NCI-H1105 treated with DMSO at 0.1 percent for 48 hours (cell line): Measurements from ENCODE around the gene EFHB.
"Not testable (repeated sequence)": the region's sequence is repeated elsewhere in the genome, so short reads cannot be mapped to it uniquely, and the experiment has no call there.

Experiments
- DNase-seq: peaks from one replicate; lab custom pipeline; 2025; lab: John Stamatoyannopoulos, UW

EFHB gene, protein sequence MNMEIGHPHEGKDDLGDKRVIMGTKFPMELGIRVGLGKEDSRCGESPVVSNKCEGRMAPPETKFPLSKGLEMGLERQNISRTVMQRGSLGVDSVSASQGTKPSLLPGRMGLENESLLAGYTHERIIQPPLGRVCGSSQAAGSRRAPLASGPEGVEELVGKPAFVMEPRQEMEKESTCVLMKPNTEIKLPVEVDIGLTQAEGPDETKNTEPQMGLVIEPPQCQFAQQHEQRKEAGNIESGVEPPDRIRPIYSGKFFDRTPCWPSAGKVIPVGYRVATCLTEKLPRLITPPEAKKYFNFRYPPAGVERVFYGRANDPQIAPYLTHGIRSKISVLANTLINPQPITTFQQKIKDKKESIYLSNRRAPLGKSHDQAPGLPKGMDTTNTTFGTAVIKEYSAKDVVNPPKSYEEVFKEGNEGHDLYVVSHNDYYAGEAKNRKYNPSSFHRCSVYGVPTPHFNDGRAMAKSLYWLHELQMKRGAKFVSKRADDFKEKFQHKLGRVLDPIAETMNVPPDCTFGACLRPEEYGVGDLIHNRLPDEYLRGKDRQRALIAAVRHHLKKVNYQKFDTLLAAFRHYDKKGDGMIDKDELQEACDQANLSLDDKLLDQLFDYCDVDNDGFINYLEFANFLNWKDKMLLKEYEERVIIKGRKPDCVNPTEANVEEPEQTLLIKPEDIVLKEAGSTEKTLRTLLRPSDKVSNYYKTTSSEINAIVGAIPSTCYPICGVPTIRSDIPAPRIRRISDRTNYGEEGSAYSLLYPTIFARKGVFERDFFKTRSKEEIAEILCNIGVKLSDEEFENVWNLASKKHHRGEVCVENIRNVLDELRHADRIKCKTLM

DNA sequence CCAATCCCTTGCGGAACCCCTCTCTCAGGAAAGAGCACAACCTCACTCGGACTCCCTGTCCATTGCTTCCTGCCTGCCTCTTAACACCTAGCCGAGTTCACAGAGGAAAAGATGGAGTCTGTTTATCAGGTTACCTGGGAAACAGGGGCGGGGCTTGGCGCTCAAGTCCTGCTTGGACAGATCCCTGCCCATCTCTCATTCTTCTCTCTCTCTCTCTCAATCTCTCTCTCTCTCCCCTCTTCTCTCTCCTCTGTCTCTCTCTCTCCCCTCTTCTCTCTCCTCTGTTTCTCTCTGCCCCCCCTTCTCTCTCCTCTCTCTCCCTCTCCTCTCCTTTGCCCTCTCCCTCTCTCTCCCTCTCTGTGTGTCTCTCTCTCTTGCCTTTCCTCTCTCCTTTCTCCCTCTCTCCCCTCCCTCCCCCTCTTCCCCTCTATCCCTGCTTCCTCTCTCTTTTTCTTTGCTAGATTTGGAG, at the start of gene EFHB:
TSS of gene EFHB (minus strand) at position 120 of the 469 bp plus-strand sequence. CDS start 199 bp downstream, outside the sequence.
- peak; percentile 42 for DNase-seq

DNA sequence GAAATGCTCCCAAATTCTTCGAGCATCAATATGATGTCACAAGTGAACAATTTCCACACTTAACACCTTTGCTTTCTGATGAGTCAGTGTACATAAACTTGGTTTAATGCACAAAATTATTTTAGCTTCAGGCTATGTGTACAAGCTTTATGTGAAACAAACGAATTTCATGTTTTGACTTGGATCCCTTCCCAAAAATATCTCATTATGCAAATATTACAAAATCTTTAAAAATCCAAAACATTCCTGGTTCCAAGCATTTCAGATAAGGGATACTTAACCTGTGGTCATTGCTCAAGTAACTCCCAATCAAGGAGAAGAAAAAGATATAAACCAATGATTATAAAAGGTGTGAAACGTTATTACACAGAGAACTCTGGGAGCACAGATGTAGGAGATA, 38.0 kb upstream of the EFHB start:
- no peak for DNase-seq

DNA sequence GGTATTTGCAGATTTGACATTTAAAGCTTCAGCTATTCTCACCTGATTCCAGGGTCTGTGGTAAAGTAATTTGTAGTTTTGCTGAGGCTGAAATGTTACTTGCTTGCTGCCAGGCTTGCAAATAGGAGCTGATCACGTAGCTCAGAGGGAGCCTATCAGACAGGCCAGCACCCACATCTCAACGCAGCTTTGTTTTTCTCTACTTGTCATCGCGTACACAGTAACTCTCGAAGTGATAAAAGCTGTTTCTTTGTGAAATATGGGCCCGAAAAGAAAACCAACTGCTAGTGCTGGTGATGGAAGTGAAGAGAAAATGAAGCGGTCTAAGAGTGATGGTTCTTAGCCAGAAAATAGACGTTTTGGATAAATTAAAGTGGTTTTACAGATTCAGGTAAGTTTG, 36.3 kb upstream of the EFHB start:
- DNase-seq: no peak

DNA sequence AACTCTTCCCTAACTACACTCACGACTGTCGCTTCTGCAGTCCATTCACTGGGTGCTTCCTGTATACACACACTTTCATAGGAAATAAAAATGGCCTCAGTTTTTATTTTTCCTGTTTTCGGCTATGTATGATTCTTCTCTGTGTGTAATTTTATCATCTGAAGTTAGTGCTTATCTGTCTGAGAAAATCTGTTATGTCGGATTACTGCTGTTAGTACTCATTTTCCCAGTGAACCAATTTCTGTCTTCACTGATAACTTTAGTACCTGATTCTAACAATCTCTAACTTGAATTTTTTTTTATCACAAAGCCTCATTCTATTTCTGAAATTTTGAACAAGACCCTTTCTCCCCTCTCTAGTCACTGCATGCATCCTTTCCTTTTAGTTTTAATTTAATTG, 33.8 kb upstream of the EFHB start:
- DNase-seq: no peak

DNA sequence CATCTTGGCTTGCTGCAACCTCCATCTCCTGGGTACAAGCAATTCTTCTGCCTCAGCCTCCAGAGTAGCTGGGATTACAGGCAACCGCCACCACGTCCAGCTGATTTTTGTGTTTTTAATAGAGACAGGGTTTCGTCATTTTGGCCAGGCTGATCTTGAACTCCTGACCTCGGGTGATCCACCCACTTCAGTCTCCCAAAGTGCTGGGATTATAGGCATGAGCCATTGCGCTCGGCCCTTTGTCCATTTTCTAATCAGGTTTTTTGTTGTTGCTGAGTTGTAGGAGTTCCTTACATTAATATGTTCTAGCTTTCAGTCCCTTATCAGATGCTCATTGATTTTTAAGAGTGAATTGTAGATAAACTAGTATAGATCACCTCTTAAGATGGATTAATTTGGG, 33.2 kb upstream of the EFHB start:
- no peak for DNase-seq

DNA sequence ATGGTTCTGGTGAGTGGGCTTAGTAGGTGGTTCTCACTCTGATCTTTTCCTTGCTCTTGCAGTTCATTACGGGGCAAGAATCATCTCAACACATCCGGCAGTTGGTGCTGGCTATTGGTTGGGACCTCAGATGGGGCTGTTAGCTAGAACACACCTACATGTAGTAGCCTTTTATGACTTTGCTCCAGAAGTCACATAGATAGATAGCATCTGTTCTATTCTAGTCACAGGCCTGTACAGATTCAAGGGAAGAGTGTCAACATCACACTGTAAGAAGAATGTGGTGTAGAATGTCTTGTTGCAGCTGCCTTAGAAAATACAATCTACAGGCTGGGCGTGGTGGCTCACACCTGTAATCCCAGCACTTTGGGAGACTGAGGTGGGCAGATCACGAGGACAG, 27.9 kb upstream of the EFHB start:
- no peak for DNase-seq

DNA sequence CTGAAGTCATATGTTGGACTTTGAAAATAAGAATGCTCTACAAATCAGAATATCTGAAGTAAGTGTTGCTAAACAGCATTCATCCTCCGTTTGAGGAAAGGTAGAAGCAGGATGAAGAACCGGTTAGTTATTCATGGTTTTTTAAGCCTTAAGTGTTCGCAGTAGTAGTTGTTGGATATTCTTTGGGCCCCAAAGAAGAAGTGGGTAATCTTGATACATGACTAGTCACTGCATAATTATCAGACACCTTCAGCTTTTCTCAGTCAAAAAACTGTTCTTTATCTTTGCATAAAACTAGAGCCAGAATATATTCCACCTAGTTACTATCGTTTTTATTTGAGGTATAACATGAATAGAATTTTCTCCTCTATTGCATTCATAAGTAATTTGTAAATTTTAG, 26.7 kb upstream of the EFHB start:
- no peak for DNase-seq

DNA sequence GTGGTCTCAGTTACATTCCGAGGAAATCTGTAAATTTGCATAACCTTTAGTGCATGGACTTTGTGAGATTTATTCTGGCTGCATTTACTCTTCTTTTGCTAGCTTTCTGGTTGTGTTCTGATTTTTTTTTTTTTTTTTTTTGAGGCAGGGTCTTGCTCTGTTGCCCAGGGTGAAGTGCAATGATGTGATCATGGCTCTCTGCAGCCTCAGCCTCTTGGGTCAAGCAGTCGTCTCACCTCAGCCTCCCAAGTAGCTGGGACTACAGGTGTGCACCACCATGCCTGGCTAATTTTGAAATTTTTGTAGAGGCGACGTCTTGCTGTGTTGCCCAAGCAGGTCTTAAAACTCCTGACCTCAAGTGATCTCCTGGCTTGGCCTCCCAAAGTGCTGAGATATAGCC, 25.5 kb upstream of the EFHB start:
- DNase-seq: no peak

DNA sequence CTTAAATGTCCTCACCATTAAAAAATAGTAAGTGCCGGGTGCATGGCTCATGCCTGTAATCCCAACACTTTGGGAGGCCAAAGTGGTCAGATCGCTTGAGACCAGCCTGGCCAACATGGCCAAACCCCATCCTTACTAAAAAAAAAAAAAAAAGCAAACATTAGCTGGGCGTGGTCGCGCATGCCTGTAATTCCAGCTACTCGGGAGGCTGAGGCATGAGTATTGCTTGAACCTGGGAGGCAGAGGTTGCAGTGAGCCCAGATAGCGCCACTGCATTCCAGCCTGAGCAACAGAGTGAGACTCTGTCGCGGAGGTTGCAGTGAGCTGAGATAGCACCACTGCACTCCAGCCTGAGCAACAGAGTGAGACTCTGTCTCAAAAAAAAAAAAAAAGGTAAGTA, 23.3 kb upstream of the EFHB start:
- not testable (repeated sequence) for DNase-seq

DNA sequence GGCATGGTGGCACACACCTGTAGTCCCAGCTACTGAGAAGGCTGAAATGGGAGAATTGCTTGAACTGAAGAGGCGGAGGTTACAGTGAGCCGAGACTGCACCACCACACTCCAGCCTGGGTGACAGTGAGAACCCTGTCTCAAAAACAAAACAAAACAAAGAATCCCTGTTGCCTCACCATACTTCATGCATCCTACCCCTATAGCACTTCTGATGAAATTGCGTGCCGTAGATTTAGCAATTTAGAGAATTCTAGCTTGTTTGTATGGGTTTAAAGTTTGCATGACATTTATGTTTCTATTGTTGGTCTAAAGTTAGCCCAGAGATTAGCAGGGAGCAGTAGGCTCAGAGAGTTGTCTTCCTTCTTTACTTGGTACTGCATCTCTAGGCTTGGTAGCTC, 20.7 kb upstream of the EFHB start:
- DNase-seq: no peak

DNA sequence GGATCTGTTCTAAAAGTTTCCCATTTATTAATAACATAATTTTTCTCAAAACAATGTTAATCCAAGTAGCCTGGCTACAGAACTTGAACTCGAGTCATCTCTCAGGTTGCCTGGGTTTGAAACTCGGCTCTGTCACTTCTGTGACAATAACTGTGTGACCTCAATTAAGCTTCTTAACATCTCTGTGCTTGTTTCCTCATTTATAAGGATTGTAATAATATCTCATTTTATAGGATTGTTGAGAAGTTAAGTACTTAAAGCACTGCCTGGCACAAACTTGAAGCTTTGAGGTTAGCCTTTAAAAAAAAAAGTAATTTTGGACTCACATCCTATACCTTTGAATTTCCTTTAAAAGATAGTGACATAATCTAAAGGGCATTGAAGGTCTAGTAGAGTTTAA, 16.3 kb upstream of the EFHB start:
- DNase-seq: no peak

DNA sequence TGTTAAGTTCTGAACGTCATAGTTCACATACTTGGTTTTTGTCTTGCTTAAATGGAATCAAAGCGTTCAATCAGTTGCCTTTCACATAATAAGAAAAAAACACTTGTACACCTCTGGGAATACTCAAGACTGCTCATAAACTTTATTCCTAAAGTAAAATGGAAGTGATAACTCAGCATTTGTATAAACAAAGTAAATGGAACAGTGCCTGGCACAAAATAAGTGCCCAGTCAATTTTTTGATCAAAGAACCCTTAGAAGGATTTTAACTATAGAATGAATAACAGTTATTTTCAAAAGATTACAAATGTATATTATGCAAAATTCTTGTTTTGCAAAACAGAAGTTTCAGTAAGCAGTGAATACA, 14.2 kb upstream of the EFHB start:
- no peak for DNase-seq

DNA sequence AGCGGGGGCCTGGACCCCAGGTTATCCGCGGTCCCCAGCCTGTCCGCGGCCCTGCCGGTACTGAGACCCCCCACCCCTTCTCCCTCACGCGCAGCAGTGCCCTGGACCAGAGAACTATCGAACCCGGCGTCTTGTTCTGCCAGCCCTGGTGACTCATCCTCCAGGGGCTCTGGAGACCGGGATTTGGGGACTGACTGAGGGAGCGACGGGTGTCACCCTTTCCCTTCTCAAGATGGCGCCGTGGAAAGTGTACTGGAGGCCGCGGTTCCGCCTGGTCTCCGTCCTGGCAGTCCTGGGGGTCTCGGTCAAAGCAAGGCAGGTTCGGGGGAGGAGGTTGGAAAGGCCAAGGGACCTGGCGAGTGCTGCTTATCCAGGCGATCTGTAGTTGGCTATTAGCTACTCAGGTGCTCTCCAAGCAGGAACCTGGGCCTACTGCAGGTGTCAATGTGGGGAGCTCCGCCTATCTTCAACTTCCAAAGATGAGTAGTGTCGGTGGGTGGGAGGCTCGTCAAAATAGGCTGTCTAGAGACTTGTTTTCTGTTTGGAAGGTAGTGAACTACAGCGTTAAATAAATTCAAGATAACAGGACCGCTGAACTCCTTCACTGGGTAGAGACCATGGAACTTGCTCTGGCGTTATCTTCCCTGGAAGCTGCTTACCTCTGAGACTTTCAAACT, 13.7 kb upstream of the EFHB start:
- DNase-seq: peak; percentile 5

DNA sequence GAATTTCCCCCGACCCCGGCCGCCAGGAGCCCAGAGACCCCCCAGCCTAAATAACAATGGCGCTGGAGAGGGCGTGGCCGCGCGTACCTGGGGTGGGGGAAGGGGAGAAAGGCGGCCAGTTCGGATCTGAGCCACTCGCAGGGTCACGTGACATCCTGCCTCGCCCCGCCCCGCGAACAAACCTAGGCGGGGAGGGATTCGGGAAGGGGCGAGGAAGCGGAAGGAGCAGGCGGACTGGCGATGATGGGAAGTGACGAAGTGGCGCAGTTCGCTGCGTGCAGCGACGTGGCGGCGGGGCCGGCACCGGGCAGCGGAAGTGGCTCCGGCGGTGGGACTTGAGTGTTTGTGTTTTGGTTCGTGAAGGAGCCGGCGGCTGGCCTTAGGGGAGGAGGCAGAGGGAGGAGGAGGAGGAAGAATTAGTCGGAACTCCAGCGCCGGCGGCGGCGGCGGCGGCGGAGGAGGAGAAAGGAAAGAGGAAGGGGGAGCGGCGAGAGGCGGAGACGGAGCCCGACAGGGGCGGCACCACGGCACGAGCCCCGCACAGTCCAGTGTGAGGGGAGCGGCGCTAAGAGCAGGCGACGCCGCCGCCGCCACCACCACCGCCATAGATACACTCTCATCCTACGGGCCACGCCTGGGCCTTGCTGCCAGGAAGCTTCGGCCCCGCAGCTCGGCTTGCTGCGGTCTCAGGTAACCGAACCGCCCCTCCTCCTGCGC, 13.0 kb upstream of the EFHB start, which contains the start of gene RAB5A:
TSS of gene RAB5A (plus strand) at position 266 of the 717 bp plus-strand sequence. CDS start 3,802 bp downstream, outside the sequence.
- DNase-seq: peak; percentile 89

DNA sequence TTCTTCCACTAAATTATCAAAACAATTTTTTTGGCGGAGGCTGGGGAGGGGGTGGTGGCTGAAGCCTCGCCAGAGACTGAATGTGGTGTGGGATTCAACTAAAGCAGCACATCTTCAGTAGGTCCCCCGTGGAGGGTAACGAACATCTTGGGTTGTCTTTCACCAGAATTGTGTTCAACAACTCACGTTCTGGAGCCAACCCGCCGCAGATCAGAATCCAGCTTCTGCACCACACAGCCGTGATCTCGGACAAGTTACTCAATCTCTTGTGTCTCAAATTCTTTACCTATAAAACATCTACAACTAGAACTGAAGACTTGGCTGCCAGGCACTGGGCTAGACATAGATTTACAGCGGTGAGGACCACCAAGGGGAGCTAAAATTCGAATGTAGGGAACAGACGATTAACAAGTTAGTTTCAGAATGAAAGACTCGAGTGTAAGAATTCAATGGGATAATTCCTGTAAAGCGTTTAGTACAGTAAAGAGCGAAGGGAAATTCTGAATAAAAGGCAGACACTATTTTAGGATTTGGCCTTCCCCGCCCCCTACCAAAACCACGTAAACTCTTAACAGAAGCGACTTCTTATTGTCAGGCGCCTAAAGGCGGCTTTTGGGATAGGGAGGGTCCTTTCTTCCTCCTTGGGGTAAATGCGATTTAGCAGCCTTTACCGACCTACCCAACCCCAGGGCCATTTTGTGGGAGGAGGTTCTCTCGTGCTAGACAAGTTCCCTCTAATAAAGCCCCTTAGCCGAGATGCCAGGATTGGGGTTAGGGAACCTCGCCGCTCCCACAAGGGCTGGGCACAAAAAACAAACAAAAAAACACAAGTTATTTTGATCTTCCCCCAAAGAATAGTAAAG, 12.2 kb upstream of the EFHB start:
- DNase-seq: peak; percentile 28

DNA sequence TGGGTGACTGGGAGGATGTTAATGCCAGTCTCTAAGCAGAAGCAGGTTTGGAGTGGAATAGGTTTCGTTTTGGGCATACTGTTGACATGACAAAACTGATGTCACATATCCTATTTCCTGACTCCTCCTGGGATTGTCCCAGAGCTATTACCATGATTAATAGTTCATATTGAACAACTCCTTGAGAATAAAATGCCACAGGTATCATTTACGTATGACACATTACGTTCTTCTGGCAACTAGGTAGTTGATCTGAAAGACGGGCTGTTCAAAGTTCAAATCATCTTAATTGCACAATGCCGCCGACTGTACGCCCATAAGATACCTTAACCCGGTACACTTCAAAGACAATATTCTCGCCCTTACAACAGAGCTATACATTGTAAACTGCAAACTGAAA, 11.5 kb upstream of the EFHB start:
- no peak for DNase-seq

DNA sequence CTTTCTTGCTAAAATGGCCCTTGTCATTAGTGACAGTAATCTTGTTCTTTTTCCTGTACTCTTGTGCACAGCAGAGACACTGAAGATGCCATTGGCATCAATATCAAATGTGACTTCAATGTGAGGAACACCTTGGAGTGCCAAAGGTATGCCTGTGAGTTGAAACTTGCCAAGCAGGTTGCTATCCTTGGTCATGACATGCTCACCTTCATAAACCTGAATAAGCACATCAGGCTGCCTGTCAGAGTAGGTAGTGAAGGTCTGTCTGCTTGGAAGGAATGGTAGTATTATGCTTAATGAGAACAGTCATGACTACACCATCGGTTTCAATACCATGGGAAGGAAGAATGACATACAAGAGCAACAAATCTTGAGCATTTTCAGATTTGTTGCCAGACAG, 6.6 kb upstream of the EFHB start:
- DNase-seq: no peak

DNA sequence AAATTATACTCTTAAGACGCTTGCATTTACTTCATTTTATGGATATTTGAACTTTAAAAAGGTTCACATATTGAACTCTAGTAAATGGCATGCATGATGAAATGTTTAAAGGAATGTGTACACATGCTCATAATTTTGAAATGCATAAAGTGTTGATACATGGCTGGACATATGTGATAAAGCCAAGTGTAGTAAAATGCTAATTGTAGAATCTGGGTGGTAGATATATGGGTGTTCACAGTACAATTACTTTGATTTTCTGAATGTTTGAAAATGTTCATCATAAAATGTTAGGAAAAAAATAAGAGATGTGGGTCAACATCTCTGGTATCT, 4.2 kb upstream of the EFHB start:
- DNase-seq: no peak

DNA sequence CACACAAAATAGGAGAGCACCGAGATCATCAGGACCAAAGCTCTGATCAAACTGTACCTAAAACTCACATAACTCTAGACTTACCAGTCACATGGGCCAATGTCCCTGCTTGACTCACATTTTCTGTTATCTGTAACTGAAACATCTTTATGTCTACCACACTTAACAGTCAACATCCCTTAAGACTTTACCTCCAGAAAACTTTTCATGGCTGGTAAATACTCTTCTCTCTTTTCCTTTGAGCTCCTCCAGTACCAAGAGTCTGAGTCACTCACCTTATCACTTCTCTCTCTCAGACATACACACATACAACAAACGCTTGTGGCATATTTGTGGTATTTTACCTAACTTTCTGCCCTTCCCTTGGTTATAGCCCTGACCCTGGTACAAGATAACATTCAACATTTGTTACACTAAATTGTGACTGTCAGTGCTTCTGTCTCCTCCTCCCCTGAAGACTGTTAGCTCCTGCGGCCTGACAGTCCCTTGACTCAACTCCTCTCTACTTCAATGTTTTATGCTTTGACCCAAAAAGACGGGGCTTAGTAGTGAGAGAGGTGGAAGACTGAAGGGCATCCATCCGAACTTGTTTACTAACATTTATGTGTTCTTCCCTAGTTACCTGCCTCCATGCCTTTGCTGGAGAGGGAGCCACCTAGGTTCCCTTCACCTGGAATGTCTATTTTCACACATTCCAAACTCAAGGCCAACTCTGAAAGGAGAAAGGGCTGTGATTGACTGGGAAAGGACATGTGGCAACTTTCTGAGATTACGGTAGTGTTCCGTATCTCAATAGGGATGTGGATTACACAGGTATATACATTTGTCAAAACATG, 3.7 kb upstream of the EFHB start:
- DNase-seq: no peak

DNA sequence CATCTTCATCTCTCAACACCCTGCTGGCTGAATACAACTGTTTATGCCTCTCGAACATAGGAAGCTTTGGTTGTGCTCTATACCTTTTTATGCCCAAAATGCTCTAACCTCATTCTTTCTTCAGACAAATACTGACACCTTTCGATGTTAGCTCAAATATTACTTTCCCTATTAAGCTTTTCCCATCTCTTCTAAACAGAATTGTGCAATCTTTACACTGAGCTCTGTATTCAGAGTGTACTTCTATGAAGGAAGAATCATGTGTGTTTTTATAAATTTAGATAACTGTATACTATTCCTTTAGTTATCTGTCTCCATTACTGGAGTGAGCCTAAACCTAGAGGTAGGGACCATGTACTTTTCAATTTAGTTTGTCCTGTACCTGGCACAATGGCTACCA, 1.6 kb downstream of the EFHB start:
- no peak for DNase-seq
